Keratinocyte (primary cell): ENCODE results near the gene PRRT3. TPM values are rescaled to one million over a fixed set of nuclear protein-coding genes. Genes with fewer than 3 reads are reported as not detected.

Experiments
- DNase-seq: peaks from one replicate; pipeline ENCODE4 v3.0.0-alpha.2; 2011; ENCODE audit warnings: low read depth, missing footprints, low spot score
- FAIRE-seq: peaks from 2 replicates; lab custom pipeline; 2011; peaks lifted over from hg19 to GRCh38; lab: Jason Lieb, UNC
- H2AFZ ChIP-seq: 2 replicates; pipeline ENCODE4 v1.6.0; 2012; ENCODE audit warnings: low read length, control low read depth, inconsistent platforms; ENCODE audit not compliant: control insufficient read depth
- H3K27ac ChIP-seq: 2 replicates; pipeline ENCODE4 v1.5.1; 2011; ENCODE audit warnings: low read length; ENCODE audit not compliant: control insufficient read depth, insufficient read depth
- H3K27me3 ChIP-seq: 3 replicates; pipeline ENCODE4 v1.6.0; 2011; ENCODE audit warnings: low read length; ENCODE audit not compliant: control insufficient read depth, insufficient read depth; ENCODE audit errors: extremely low read depth
- H3K36me3 ChIP-seq, 2 experiments: 2 replicates in 1 of 2; 3 replicates in 1 of 2; pipeline ENCODE4 v1.5.1; 2011; ENCODE audit warnings: low read length in 2 of 2, mild to moderate bottlenecking in 1 of 2; ENCODE audit not compliant: control insufficient read depth in 2 of 2, insufficient read depth in 2 of 2; ENCODE audit errors: extremely low read depth in 1 of 2
- H3K4me1 ChIP-seq: 3 replicates; pipeline ENCODE4 v1.5.1; 2011; ENCODE audit warnings: low read length; ENCODE audit not compliant: control insufficient read depth, insufficient read depth; ENCODE audit errors: extremely low read depth
- H3K4me2 ChIP-seq: 3 replicates; pipeline ENCODE4 v1.6.0; 2011; ENCODE audit warnings: low read depth, low read length; ENCODE audit not compliant: control insufficient read depth, insufficient read depth; ENCODE audit errors: extremely low read depth
- H3K4me3 ChIP-seq, 3 experiments: fragments of 200-600 bp in 1 of 3; sonication (generic) in 1 of 3; 2 replicates in 2 of 3; 3 replicates in 1 of 3; pipeline ENCODE4 v1.5.1; 2011 to 2016; ENCODE audit warnings: low read length in 3 of 3, mild to moderate bottlenecking in 3 of 3, control low read depth in 2 of 3, inconsistent platforms in 1 of 3, low read depth in 1 of 3, mixed read lengths in 1 of 3, mixed run types in 1 of 3, moderate library complexity in 1 of 3; ENCODE audit not compliant: control insufficient read depth in 2 of 3, insufficient read depth in 2 of 3; ENCODE audit errors: extremely low read depth in 1 of 3
- H3K79me2 ChIP-seq: 2 replicates; pipeline ENCODE4 v1.6.0; 2012; ENCODE audit warnings: low read length; ENCODE audit not compliant: control insufficient read depth, insufficient read depth
- H3K9ac ChIP-seq: 3 replicates; pipeline ENCODE4 v1.6.0; 2011; ENCODE audit warnings: low read length; ENCODE audit not compliant: control insufficient read depth, insufficient read depth; ENCODE audit errors: extremely low read depth
- H3K9me1 ChIP-seq: 3 replicates; pipeline ENCODE4 v1.6.0; 2011; ENCODE audit warnings: low read length; ENCODE audit not compliant: control insufficient read depth, insufficient read depth; ENCODE audit errors: extremely low read depth
- H3K9me3 ChIP-seq: 2 replicates; pipeline ENCODE4 v1.5.1; 2012; ENCODE audit warnings: low read depth, low read length; ENCODE audit not compliant: control insufficient read depth
- H4K20me1 ChIP-seq: 3 replicates; pipeline ENCODE4 v1.6.0; 2011; ENCODE audit warnings: low read length; ENCODE audit not compliant: control insufficient read depth, insufficient read depth; ENCODE audit errors: extremely low read depth
- EZH2 ChIP-seq: IDR thresholded peaks from one replicate; pipeline ENCODE4 v1.6.1; 2012; ENCODE audit warnings: inconsistent platforms, mild to moderate bottlenecking, low read length, moderate library complexity
- dilution Hi-C: fragments of 300-500 bp; cut with MboI; formaldehyde crosslinking; loops from one replicate; pipeline ENCODE4 v1.7.0; 2020; ENCODE audit warnings: low sequenced_read_pairs; ENCODE audit not compliant: extremely low pct_ligation_motif_present
- polyA plus RNA-seq, 5 experiments: library from polyadenylated mRNA; depleted of rRNA in 3 of 5; stranded (reverse) in 3 of 5; stranded (forward) in 1 of 5; unstranded in 1 of 5; fragments of >200 nt; gene quantifications; 1 replicate in 1 of 5; 2 replicates in 3 of 5; 3 replicates in 1 of 5; pipeline versions ENCODE4 v1.2.1 to v1.2.3, GENCODE V29; 2011 to 2012; ENCODE audit warnings: missing spikeins in 2 of 5, low read depth in 1 of 5, low replicate concordance in 1 of 5
- TF ChIP-seq, protein P1 (sequence below), 3 experiments: IDR thresholded peaks in 1 of 3; conservative IDR thresholded peaks in 1 of 3; optimal IDR thresholded peaks in 1 of 3; 2 replicates in 2 of 3; 3 replicates in 1 of 3; pipeline versions ENCODE3 to v1.5.1; 2011; ENCODE audit warnings: low read length in 3 of 3, mild to moderate bottlenecking in 3 of 3, moderate library complexity in 2 of 3, control low read depth in 1 of 3, inconsistent platforms in 1 of 3; ENCODE audit not compliant: insufficient read depth in 2 of 3; ENCODE audit errors: extremely low read depth in 1 of 3

Gene PRRT3
- polyA plus RNA-seq, 1 donor (not counting 4 experiments of a cell fraction or from before 2014, with no cell fraction given), result 0.22 TPM

DNA sequence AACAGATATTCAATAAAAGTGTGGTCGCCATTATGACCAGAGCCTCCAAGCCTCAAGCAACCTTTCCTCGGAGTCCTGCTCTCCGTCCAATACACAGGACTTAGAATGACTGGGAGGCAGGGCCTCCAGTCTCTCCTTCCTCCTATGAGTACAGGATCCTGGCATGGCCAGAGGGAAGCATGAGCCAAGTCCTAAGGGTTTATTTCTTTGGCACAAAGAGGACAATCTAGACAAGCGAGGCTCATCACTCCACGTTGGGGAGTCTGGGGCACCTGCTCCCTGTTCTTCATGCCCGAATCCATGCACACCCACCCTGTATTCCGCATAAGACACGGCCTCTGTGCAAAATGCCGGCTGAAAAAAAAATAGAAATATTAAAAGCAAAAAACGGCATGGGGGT is 6.8 kb downstream of the PRRT3 start:
- no peaks in the 10 kb centered on the region for H3K27me3 ChIP-seq
- dilution Hi-C loops, result no loop called here
- no peak overlapping the region for H3K27ac ChIP-seq
- peaks cover 5% of the 10 kb centered on the region for H3K4me1 ChIP-seq
- TF ChIP-seq, protein P1, sequence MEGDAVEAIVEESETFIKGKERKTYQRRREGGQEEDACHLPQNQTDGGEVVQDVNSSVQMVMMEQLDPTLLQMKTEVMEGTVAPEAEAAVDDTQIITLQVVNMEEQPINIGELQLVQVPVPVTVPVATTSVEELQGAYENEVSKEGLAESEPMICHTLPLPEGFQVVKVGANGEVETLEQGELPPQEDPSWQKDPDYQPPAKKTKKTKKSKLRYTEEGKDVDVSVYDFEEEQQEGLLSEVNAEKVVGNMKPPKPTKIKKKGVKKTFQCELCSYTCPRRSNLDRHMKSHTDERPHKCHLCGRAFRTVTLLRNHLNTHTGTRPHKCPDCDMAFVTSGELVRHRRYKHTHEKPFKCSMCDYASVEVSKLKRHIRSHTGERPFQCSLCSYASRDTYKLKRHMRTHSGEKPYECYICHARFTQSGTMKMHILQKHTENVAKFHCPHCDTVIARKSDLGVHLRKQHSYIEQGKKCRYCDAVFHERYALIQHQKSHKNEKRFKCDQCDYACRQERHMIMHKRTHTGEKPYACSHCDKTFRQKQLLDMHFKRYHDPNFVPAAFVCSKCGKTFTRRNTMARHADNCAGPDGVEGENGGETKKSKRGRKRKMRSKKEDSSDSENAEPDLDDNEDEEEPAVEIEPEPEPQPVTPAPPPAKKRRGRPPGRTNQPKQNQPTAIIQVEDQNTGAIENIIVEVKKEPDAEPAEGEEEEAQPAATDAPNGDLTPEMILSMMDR (optimal IDR thresholded peaks at IDR 0.05 in 1 of 3, IDR thresholded peaks at IDR 0.05 in 1 of 3, conservative IDR thresholded peaks at IDR 0.05 in 1 of 3; ENCODE audit: extremely low read depth in 1 of 3, insufficient read depth in 2 of 3, low read length in 3 of 3), result no peak
- no peak for TF ChIP-seq EZH2
- H2AFZ ChIP-seq, result no peak overlapping the region
- no peak for FAIRE-seq
- H3K9me1 ChIP-seq, result no peaks in the 10 kb centered on the region
- H3K9me3 ChIP-seq, result no peaks in the 10 kb centered on the region
- no peaks in the 10 kb centered on the region for H3K79me2 ChIP-seq
- H3K9ac ChIP-seq, result no peak overlapping the region
- no peak overlapping the region for H3K4me3 ChIP-seq
- peaks cover 0 to 15% of the 10 kb centered on the region in 2 experiments for H3K36me3 ChIP-seq
- H3K4me2 ChIP-seq, result peak overlapping the region; percentile 85
- H4K20me1 ChIP-seq, result no peaks in the 10 kb centered on the region
- DNase-seq, result no peak

DNA sequence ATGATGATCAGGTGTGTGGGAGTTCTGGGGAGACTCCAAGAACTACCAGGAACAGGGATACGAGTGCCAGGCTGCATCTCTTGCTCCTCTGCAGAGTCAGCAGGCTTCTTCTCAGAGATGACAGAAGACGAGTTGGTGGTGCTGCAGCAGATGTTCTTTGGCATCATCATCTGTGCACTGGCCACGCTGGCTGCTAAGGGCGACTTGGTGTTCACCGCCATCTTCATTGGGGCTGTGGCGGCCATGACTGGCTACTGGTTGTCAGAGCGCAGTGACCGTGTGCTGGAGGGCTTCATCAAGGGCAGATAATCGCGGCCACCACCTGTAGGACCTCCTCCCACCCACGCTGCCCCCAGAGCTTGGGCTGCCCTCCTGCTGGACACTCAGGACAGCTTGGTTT is 7.9 kb downstream of the PRRT3 start:
- FAIRE-seq (no peak), DNase-seq (no peak)
- H3K79me2 ChIP-seq, result no peaks in the 10 kb centered on the region
- peaks cover 5% of the 10 kb centered on the region for H3K4me1 ChIP-seq
- no peak overlapping the region for H3K27ac ChIP-seq
- no peaks in the 10 kb centered on the region for H3K27me3 ChIP-seq
- no peak overlapping the region for H2AFZ ChIP-seq
- no peak overlapping the region for H3K9ac ChIP-seq
- peaks cover 0 to 15% of the 10 kb centered on the region in 2 experiments for H3K36me3 ChIP-seq
- dilution Hi-C loops, result no loop called here
- no peak for TF ChIP-seq EZH2
- TF ChIP-seq, protein P1 (optimal IDR thresholded peaks at IDR 0.05 in 1 of 3, IDR thresholded peaks at IDR 0.05 in 1 of 3, conservative IDR thresholded peaks at IDR 0.05 in 1 of 3; ENCODE audit: extremely low read depth in 1 of 3, insufficient read depth in 2 of 3, low read length in 3 of 3), result no peak
- no peaks in the 10 kb centered on the region for H3K9me1 ChIP-seq
- H4K20me1 ChIP-seq, result no peaks in the 10 kb centered on the region
- no peak overlapping the region for H3K4me3 ChIP-seq
- no peaks in the 10 kb centered on the region for H3K9me3 ChIP-seq
- H3K4me2 ChIP-seq, result no peak overlapping the region
